Endothelial cell of umbilical vein (primary cell): ENCODE results near the gene SLC7A6OS. TPM values are rescaled to one million over a fixed set of nuclear protein-coding genes. Genes with fewer than 3 reads are reported as not detected.

Source experiments
- BruUV-seq: library from RNA; stranded (reverse); fragments of 400-500 nt; replicated peaks from 2 replicates; lab custom pipeline; 2021; lab: Mats Ljungman, UMichigan
- CTCF ChIA-PET: fragments of 300-600, 350-600 bp; sonication (Branson Sonifier 250); formaldehyde crosslinking; loops from one replicate; lab custom pipeline; 2021; ENCODE audit warnings: antibody characterized with exemption, inconsistent platforms; lab: Charles Lee
- POLR2A ChIA-PET: fragments of 300-600, 350-600 bp; sonication (Branson Sonifier 250); formaldehyde crosslinking; loops from one replicate; lab custom pipeline; 2021; ENCODE audit warnings: antibody characterized with exemption, inconsistent platforms; lab: Charles Lee
- DNase-seq: peaks from one replicate; pipeline ENCODE4 v3.0.0-alpha.2; 2011; ENCODE audit warnings: low read depth, low spot score
- FAIRE-seq: peaks from 2 replicates; lab custom pipeline; 2011; peaks lifted over from hg19 to GRCh38; lab: Jason Lieb, UNC
- H2AFZ ChIP-seq: 2 replicates; pipeline ENCODE4 v1.6.0; 2012; ENCODE audit warnings: low read depth, low read length, control low read depth, inconsistent platforms
- H3K27ac ChIP-seq: 2 replicates; pipeline ENCODE4 v1.5.1; 2011; ENCODE audit warnings: low read depth, mild to moderate bottlenecking, control low read depth, low read length, moderate library complexity; ENCODE audit not compliant: insufficient read depth
- H3K27me3 ChIP-seq, 2 experiments: 2 replicates each; pipeline versions ENCODE4 v1.6.0 to v1.6.1; 2011; ENCODE audit warnings: low read length in 2 of 2, mixed read lengths in 1 of 2; ENCODE audit not compliant: control insufficient read depth in 2 of 2, insufficient read depth in 2 of 2
- H3K36me3 ChIP-seq, 2 experiments: 2 replicates in 1 of 2; 3 replicates in 1 of 2; pipeline ENCODE4 v1.5.1; 2011; ENCODE audit warnings: low read length in 2 of 2, mild to moderate bottlenecking in 1 of 2, moderate library complexity in 1 of 2; ENCODE audit not compliant: control insufficient read depth in 2 of 2, insufficient read depth in 2 of 2; ENCODE audit errors: extremely low read depth in 1 of 2
- H3K4me1 ChIP-seq: 3 replicates; pipeline ENCODE4 v1.5.1; 2011; ENCODE audit warnings: mild to moderate bottlenecking, low read length; ENCODE audit not compliant: control insufficient read depth, insufficient read depth; ENCODE audit errors: extremely low read depth
- H3K4me2 ChIP-seq: 2 replicates; pipeline ENCODE4 v1.6.1; 2011; ENCODE audit warnings: low read length, control low read depth, mixed read lengths; ENCODE audit not compliant: insufficient read depth
- H3K4me3 ChIP-seq, 3 experiments: fragments of 200-600 bp in 1 of 3; sonication (generic), shearing (Covaris generic) in 1 of 3; replicated peaks in 1 of 3; 2 replicates each; pipeline ENCODE4 v1.5.1; 2011 to 2016; ENCODE audit warnings: control low read depth in 3 of 3, low read length in 3 of 3, mild to moderate bottlenecking in 2 of 3, inconsistent platforms in 1 of 3, low read depth in 1 of 3, moderate library complexity in 1 of 3; ENCODE audit not compliant: insufficient read depth in 1 of 3
- H3K79me2 ChIP-seq: 2 replicates; pipeline ENCODE4 v1.6.0; 2012; ENCODE audit warnings: low read length, inconsistent platforms; ENCODE audit not compliant: control insufficient read depth, insufficient read depth
- H3K9ac ChIP-seq: replicated peaks from 2 replicates; pipeline ENCODE3; 2011; ENCODE audit warnings: low read length, control low read depth; ENCODE audit not compliant: insufficient read depth; ENCODE audit errors: extremely low read depth
- H3K9me1 ChIP-seq: replicated peaks from 3 replicates; pipeline ENCODE4 v1.6.0; 2011; ENCODE audit warnings: mild to moderate bottlenecking, low read length; ENCODE audit not compliant: control insufficient read depth, insufficient read depth; ENCODE audit errors: extremely low read depth
- H3K9me3 ChIP-seq: replicated peaks from 2 replicates; pipeline ENCODE4 v1.5.1; 2012; ENCODE audit warnings: low read length, inconsistent platforms; ENCODE audit not compliant: control insufficient read depth, insufficient read depth
- H4K20me1 ChIP-seq: replicated peaks from 2 replicates; pipeline ENCODE3; 2011; ENCODE audit warnings: mild to moderate bottlenecking, low read length; ENCODE audit not compliant: control insufficient read depth, insufficient read depth; ENCODE audit errors: extremely low read depth
- EZH2 ChIP-seq: IDR thresholded peaks from 2 replicates; pipeline ENCODE4 v1.6.1; 2012; ENCODE audit warnings: borderline replicate concordance, low read depth, mild to moderate bottlenecking, moderate library complexity, low read length, inconsistent platforms; ENCODE audit not compliant: severe bottlenecking
- FOS ChIP-seq: IDR thresholded peaks from 2 replicates; pipeline ENCODE4 v1.6.1; 2011; ENCODE audit warnings: mild to moderate bottlenecking, low read length, moderate library complexity, borderline replicate concordance; ENCODE audit not compliant: insufficient read depth
- GATA2 ChIP-seq: IDR thresholded peaks from 2 replicates; pipeline ENCODE4 v1.7.0; 2011; ENCODE audit warnings: low read depth, mild to moderate bottlenecking, moderate library complexity, mixed read lengths, low read length; ENCODE audit not compliant: insufficient read length, insufficient read depth
- JUN ChIP-seq: IDR thresholded peaks from 2 replicates; pipeline ENCODE4 v1.6.1; 2011; ENCODE audit warnings: borderline replicate concordance, low read depth; ENCODE audit not compliant: insufficient read length, insufficient read depth
- MAX ChIP-seq: IDR thresholded peaks from 2 replicates; pipeline ENCODE4 v1.6.1; 2011; ENCODE audit not compliant: insufficient read depth, insufficient read length
- MYC ChIP-seq: IDR thresholded peaks from one replicate; pipeline ENCODE4 v1.6.1; 2011; ENCODE audit warnings: mild to moderate bottlenecking, low read depth, low read length
- POLR2A ChIP-seq: IDR thresholded peaks from 2 replicates; pipeline ENCODE4 v1.6.1; 2012; ENCODE audit warnings: low read depth, mild to moderate bottlenecking, control low read depth, low read length
- POLR2AphosphoS5 ChIP-seq: IDR thresholded peaks from 2 replicates; pipeline ENCODE4 v1.6.1; 2012; ENCODE audit warnings: low read depth, mild to moderate bottlenecking, control low read depth, low read length, moderate library complexity; ENCODE audit not compliant: insufficient read depth
- dilution Hi-C: fragments of 300-500 bp; cut with MboI; formaldehyde crosslinking; loops from one replicate; pipeline ENCODE4 v1.15.0; 2019; ENCODE audit warnings: low sequenced_read_pairs; ENCODE audit not compliant: extremely low pct_ligation_motif_present
- intact Hi-C: fragments of 100-400 bp; cut with micrococcal nuclease; formaldehyde crosslinking; loops from one replicate; pipeline ENCODE4 v1.10.0; 2022
- polyA plus RNA-seq, 4 experiments: library from polyadenylated mRNA; depleted of rRNA in 3 of 4; stranded (reverse) in 3 of 4; unstranded in 1 of 4; fragments of >200 nt; gene quantifications; 2 replicates each; pipeline versions ENCODE4 v1.2.1 to v1.2.3, GENCODE V29; 2011 to 2012; ENCODE audit warnings: missing spikeins in 1 of 4
- total RNA-seq: library from RNA; stranded (reverse); gene quantifications from 2 replicates; pipeline ENCODE4 v1.2.3, GENCODE V29; 2021
- TF ChIP-seq, protein P1 (sequence below), 2 donors: IDR thresholded peaks; 1 replicate in 1 of 2; 2 replicates in 1 of 2; pipeline ENCODE4 v1.5.1; 2011; ENCODE audit warnings: low read length in 2 of 2, mild to moderate bottlenecking in 2 of 2, moderate library complexity in 2 of 2, control low read depth in 1 of 2, inconsistent platforms in 1 of 2, low read depth in 1 of 2; ENCODE audit not compliant: insufficient read depth in 1 of 2; ENCODE audit errors: extremely low read depth in 1 of 2

SLC7A6OS gene
- total and polyA plus RNA-seq, 2 donors (not counting 3 experiments of a cell fraction or from before 2014, with no cell fraction given) = 8.3 to 22.9 TPM

GRCh38 chr16:68357521-68357922 lies 46.8 kb upstream of the SLC7A6OS start:
- no peak for FAIRE-seq
- CTCF ChIA-PET = no interaction called here

More at GRCh38 chr16:68357521-68357922, 46.8 kb upstream of the SLC7A6OS start:
- no peaks in the 10 kb centered on the region for H3K9me1 ChIP-seq
- BruUV-seq = no TSS peak
- no peak overlapping the region for H3K9ac ChIP-seq
- H3K4me2 ChIP-seq = no peak overlapping the region
- no peak overlapping the region for H2AFZ ChIP-seq
- dilution Hi-C loops = no loop called here
- no peak for TF ChIP-seq MAX
- TF ChIP-seq FOS = no peak
- TF ChIP-seq EZH2 = no peak
- TF ChIP-seq POLR2AphosphoS5 = no peak
- TF ChIP-seq, protein P1, sequence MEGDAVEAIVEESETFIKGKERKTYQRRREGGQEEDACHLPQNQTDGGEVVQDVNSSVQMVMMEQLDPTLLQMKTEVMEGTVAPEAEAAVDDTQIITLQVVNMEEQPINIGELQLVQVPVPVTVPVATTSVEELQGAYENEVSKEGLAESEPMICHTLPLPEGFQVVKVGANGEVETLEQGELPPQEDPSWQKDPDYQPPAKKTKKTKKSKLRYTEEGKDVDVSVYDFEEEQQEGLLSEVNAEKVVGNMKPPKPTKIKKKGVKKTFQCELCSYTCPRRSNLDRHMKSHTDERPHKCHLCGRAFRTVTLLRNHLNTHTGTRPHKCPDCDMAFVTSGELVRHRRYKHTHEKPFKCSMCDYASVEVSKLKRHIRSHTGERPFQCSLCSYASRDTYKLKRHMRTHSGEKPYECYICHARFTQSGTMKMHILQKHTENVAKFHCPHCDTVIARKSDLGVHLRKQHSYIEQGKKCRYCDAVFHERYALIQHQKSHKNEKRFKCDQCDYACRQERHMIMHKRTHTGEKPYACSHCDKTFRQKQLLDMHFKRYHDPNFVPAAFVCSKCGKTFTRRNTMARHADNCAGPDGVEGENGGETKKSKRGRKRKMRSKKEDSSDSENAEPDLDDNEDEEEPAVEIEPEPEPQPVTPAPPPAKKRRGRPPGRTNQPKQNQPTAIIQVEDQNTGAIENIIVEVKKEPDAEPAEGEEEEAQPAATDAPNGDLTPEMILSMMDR (IDR thresholded peaks at IDR 0.05; ENCODE audit: extremely low read depth in 1 of 2, insufficient read depth in 1 of 2, low read depth in 1 of 2, low read length in 2 of 2) = no peak
- no peak for TF ChIP-seq MYC
- no peak for TF ChIP-seq JUN
- TF ChIP-seq GATA2 = no peak
- no peak for TF ChIP-seq POLR2A
- peaks cover 0 to 36% of the 10 kb centered on the region in 2 experiments for H3K36me3 ChIP-seq
- POLR2A ChIA-PET = no interaction called here
- no peaks in the 10 kb centered on the region for H3K27me3 ChIP-seq
- no peak for DNase-seq
- intact Hi-C loops = no loop called here
- H3K79me2 ChIP-seq = no peaks in the 10 kb centered on the region
- no peak overlapping the region for H3K27ac ChIP-seq
- no peaks in the 10 kb centered on the region for H4K20me1 ChIP-seq
- no peak overlapping the region for H3K4me3 ChIP-seq
- H3K4me1 ChIP-seq = no peaks in the 10 kb centered on the region
- H3K9me3 ChIP-seq = no peaks in the 10 kb centered on the region
